ENCODE results near the gene NCR3LG1.

The NCR3LG1 gene

GRCh38 chr11:17405232-17406005 lies 53.8 kb downstream of the NCR3LG1 start:
- TF ChIP-seq, protein P1, sequence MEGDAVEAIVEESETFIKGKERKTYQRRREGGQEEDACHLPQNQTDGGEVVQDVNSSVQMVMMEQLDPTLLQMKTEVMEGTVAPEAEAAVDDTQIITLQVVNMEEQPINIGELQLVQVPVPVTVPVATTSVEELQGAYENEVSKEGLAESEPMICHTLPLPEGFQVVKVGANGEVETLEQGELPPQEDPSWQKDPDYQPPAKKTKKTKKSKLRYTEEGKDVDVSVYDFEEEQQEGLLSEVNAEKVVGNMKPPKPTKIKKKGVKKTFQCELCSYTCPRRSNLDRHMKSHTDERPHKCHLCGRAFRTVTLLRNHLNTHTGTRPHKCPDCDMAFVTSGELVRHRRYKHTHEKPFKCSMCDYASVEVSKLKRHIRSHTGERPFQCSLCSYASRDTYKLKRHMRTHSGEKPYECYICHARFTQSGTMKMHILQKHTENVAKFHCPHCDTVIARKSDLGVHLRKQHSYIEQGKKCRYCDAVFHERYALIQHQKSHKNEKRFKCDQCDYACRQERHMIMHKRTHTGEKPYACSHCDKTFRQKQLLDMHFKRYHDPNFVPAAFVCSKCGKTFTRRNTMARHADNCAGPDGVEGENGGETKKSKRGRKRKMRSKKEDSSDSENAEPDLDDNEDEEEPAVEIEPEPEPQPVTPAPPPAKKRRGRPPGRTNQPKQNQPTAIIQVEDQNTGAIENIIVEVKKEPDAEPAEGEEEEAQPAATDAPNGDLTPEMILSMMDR (IDR thresholded peaks at IDR 0.05): no peak

DNA sequence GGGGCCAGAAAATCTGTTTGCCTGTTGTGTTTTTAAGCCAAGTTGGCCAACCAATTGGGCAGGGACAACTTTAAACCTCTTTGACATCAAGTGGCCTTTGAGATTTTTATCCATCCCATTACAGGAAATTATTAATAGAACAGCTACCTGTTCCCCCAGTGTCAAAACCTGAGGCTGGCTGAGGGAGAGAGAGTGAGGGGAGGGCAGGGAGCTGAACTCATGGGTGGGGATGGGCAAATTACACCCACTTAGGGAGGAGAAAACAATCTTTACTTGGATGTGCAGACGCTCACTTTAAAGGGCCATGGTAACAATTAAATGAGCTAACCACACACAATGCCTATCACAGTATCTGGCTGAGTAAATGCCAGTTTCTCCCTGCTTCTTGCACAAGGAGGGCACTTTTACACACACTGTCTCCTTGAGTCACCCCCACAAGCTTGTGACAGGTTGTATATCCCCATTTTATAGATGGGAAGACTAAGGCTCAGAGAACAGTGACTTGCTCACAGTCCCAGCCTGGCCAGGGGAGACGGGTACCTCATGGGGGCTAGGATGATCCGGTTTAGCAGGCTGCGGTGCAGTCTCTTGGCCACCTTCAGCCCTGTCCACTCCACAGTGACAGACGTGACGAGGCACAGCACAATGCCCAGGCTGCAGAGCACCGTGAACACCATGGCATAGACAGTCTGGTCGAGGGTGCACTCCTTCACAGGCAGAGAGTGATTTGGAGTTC lies 54.6 kb downstream of the NCR3LG1 start:
- TF ChIP-seq, protein P1 (IDR thresholded peaks at IDR 0.05): no peak

DNA sequence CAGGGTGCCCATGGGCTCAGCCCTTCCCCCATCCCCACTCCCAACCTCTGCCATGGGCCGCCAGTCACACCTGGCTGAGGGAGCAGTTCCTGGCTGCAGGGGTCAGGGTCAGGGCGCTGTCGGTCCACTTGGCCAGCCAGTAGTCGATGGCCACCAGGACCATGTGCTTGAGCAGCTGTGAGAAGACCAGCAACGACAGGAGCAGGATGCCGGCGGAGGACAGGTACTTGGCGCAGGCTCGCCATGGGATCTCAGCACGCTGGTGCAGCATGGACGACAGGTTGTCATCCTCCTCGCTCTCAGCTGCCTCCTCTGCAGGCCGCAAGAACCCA lies 55.2 kb downstream of the NCR3LG1 start:
- TF ChIP-seq, protein P1 (IDR thresholded peaks at IDR 0.05): no peak

DNA sequence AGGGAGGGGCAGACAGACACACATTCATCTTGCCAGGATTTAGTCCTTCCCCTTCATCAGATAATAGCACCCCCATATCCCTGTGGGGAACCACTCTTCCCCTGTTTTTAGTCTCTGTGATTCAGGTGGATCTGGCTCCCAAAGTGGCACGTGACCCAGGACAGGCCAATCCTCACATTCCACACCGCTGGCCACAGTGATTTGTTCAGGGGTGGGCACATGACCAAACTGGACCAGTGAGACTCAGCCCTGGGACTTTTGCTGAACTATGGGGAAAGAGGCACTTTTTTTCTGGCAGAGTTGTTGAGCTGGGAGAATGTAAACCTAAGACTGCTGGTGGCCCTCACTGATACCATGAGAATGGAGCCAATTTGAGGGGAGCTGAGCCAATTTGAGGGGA lies 56.0 kb downstream of the NCR3LG1 start:
- TF ChIP-seq, protein P1 (IDR thresholded peaks at IDR 0.05): no peak

DNA sequence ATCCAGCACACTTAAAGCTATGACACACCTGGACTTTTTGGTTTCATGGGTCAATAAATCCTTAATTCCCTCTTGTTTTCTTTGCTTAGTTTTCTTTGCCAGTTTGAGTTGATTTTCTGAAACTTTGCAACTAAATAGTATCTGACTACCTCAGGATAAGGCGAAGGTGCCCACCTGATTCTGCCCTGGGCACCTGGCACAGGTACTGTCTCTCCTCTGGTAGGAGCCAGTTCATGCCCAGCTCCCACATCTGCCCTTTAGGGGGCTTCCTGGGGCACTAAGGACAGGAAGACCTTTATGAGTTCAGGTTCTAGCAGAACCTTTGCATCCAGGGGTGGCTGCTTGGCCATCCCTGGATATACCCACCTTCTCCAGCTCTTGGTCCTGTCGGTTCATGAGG lies 56.4 kb downstream of the NCR3LG1 start:
- TF ChIP-seq, protein P1 (IDR thresholded peaks at IDR 0.05): no peak

DNA sequence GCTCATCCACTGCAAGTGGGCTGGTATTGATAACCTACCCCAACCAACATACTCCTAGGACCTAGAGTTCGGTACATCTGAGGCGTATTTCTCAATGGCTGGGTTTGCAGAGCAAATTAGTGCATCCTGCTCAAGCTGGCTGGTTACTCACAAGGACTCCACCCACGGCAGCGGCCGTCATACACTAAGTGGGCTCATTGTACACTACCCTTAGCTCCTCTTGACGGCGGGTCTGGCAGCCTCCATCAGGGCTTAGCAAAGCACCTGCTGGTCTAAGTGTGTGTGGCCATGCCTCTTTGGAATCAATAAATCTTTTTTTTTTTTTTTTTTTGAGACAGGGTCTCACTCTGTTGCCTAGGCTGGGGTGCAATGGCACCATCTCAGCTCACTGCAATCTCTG lies 57.0 kb downstream of the NCR3LG1 start:
- TF ChIP-seq, protein P1 (IDR thresholded peaks at IDR 0.05): no peak

DNA sequence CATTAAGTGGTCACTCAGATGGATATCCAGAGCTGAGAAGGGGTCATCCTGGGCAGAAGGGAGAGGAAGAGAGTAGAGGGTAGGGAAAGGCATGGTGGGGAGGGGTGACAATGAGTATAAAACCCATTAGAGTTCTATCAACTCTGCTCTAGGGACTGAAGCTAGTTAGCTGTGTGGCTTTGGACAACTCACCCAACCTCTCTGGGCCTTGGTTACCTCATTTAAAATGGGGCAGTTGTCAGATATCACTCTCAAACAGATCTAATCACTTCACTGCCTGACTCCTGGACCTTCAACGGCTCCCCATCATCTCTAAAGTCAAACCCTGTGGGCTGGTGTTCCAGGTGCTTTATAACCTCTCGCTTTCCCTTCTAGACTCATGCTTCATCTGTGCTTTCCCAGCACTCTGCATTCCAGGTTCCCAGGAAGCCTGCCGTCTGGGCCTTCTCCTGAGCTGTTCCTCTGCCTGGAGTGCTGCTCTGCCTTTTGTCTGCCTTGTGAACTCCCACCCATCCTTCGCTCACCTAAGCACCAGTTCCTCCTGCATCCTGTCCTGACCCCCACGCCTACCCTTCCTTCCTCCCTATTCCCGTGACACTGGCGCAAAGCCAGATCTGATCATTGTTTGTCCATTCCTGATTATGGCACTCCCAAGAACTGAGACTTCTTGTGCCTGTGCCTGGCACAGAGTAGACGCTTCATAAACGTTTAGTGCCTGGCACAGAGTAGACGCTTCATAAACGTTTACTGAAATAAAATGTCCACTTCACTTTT lies 59.2 kb downstream of the NCR3LG1 start:
- TF ChIP-seq, protein P1 (IDR thresholded peaks at IDR 0.05): no peak
